Astrocyte of the spinal cord (primary cell): ENCODE measurements around the gene AMER3.

Experiments
- DNase-seq: peaks from one replicate; pipeline ENCODE4 v3.0.0; 2011; ENCODE audit warnings: low read depth, low spot score
- H3K4me3 ChIP-seq: 2 replicates; pipeline ENCODE4 v1.5.1; 2011; ENCODE audit warnings: low read depth, mild to moderate bottlenecking, low read length, moderate library complexity
- in situ Hi-C: cut with HindIII; loops from 2 replicates; pipeline ENCODE4 v1.10.0; 2017; ENCODE audit warnings: low sequenced_read_pairs
- TF ChIP-seq, protein P1 (sequence below): IDR thresholded peaks from 2 replicates; pipeline ENCODE4 v1.5.1; 2012; ENCODE audit warnings: low read depth, mild to moderate bottlenecking, low read length, inconsistent platforms

Gene AMER3

DNA sequence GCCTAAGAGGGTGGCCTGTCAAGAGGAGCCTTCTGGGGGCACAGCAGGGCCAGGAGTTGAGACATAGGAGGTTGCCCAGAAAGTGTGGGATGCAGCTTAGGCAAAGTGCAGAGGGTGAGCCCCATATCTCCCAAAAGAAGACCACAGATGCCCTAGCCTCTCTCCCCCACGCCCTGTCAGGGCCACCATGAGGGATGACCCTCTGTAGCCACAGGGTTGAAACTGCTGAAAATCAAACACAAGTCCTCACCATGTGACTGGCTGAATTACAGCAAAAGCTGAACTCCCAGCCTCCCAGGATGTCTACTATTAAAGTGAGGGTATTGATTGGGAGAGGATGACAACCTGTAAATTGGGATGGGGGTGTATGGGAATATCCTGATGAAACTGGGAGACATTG, 44.0 kb downstream of the AMER3 start:
- TF ChIP-seq, protein P1, sequence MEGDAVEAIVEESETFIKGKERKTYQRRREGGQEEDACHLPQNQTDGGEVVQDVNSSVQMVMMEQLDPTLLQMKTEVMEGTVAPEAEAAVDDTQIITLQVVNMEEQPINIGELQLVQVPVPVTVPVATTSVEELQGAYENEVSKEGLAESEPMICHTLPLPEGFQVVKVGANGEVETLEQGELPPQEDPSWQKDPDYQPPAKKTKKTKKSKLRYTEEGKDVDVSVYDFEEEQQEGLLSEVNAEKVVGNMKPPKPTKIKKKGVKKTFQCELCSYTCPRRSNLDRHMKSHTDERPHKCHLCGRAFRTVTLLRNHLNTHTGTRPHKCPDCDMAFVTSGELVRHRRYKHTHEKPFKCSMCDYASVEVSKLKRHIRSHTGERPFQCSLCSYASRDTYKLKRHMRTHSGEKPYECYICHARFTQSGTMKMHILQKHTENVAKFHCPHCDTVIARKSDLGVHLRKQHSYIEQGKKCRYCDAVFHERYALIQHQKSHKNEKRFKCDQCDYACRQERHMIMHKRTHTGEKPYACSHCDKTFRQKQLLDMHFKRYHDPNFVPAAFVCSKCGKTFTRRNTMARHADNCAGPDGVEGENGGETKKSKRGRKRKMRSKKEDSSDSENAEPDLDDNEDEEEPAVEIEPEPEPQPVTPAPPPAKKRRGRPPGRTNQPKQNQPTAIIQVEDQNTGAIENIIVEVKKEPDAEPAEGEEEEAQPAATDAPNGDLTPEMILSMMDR, result no peak
- no peak for DNase-seq
- in situ Hi-C loops, result no loop called here
- no peak overlapping the region for H3K4me3 ChIP-seq

DNA sequence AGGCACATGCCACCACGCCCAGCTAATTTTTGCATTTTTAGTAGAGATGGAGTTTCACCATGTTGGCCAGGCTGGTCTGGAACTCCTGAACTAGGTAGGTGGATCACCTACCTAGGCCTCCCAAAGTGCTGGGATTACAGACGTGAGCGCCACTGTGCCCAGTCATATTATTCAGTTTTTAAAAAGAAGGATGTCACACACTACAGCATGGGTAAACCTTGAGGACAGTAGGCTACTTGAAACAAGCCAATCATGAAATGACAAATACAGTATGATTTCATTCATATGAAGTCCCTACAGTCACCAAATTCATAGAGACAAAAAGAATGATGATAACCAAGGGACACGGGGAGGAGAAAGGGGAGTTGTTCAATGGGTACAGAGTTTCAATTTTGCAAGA, 50.3 kb downstream of the AMER3 start:
- DNase-seq, result no peak
- no peak overlapping the region for H3K4me3 ChIP-seq
- TF ChIP-seq, protein P1, result no peak
- in situ Hi-C loops, result no loop called here

DNA sequence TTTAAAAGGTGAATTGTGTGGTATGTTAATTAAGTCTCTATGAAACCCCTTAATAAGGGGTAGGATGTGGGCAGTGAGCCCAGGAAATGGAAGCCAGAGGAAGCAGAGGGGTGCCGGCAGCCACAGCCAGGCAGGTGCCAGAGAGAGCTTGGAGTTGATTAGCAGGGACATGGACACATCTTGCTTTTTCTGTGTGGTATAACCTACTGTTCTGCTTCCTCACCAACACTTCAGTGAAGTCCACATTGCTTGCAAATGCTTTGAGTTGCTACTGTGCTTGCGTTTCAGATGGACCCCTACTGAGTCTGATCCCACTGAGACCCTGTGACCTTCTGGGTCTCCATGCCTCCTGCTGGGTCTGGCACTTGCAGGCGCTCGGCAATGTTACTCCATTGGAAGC, 51.0 kb downstream of the AMER3 start:
- TF ChIP-seq, protein P1, result no peak
- DNase-seq, result no peak
- in situ Hi-C loops, result no loop called here
- no peak overlapping the region for H3K4me3 ChIP-seq

DNA sequence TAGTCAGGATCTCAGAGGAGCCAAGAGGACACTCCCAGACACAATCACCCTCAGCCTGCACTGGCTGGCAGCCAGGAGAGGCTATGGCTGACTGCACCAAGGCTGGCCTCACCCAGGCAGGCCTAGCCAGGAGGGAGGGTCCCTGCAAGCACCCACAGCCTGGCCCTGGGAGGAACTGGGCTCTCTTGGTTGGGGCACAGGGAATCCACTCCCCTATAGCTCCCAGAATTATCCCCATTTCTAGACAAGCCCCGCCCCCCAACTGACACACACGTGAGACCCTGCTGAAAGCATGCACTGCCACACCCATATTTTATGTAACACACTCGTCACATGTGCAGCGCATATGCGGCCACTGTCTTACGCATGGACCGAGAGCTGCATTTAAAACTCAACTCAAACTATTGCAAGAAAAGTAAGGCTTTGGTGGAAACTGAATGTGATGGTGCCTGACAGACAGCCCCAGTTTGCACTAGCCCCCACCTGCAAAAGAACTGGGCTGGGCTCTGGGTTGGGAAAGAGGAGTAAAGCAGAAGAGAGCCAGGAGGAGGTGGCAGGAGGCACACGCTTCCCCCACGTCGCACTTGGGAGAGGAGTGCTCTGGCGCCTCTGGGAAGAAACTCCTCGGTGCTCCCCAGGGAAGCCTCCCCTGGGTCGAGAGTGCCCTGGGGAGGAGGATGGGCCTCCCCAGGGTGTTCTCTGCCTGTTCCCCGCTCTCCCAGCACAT, 52.5 kb downstream of the AMER3 start:
- no peak for DNase-seq
- in situ Hi-C loops, result no loop called here
- TF ChIP-seq, protein P1, result no peak
- H3K4me3 ChIP-seq, result no peak overlapping the region

- TF ChIP-seq, protein P1, result no peak
- no peak for DNase-seq
- in situ Hi-C loops, result no loop called here
- H3K4me3 ChIP-seq, result no peak overlapping the region
Observed at GRCh38 chr2:130808482-130809268, 53.3 kb downstream of the AMER3 start.

- in situ Hi-C loops, result no loop called here
- TF ChIP-seq, protein P1, result no peak
- no peak overlapping the region for H3K4me3 ChIP-seq
- DNase-seq, result no peak
Observed at GRCh38 chr2:130810490-130810889, 55.1 kb downstream of the AMER3 start.
